H1 (cell line): ENCODE measurements around the gene NCBP1. TPM values are rescaled to one million over a fixed set of nuclear protein-coding genes. Genes with fewer than 3 reads are reported as not detected.

ENCODE experiments used
- CTCF ChIA-PET: fragments of 300-600 bp; sonication (Branson Sonifier 250); formaldehyde crosslinking; loops from one replicate; lab custom pipeline; 2021; ENCODE audit not compliant: partially characterized antibody; lab: Charles Lee
- POLR2A ChIA-PET: fragments of 300-600 bp; sonication (Branson Sonifier 250); formaldehyde crosslinking; loops from one replicate; lab custom pipeline; 2021; ENCODE audit warnings: inconsistent platforms; ENCODE audit not compliant: partially characterized antibody; lab: Charles Lee
- DNase-seq, 2 experiments: peaks; one replicate each; pipeline versions ENCODE4 v3.0.0 to v3.0.0-alpha.2; 2010 to 2022; ENCODE audit warnings: low spot score in 2 of 2, low read depth in 1 of 2, mixed read lengths in 1 of 2
- FAIRE-seq: peaks from 2 replicates; lab custom pipeline; 2011; peaks lifted over from hg19 to GRCh38; lab: Jason Lieb, UNC
- H2AFZ ChIP-seq: 2 replicates; pipeline ENCODE4 v1.8.1; 2012; ENCODE audit warnings: low read length, inconsistent platforms
- H2AK5ac ChIP-seq: 2 replicates; pipeline ENCODE4 v1.6.1; 2013; ENCODE audit warnings: low read depth, low read length
- H2BK120ac ChIP-seq: replicated peaks from 2 replicates; pipeline ENCODE3; 2013; ENCODE audit warnings: low read depth, low read length, inconsistent platforms
- H2BK12ac ChIP-seq: 2 replicates; pipeline ENCODE4 v1.6.1; 2013; ENCODE audit warnings: low read depth, low read length
- H2BK15ac ChIP-seq: 2 replicates; pipeline ENCODE4 v1.6.1; 2013; ENCODE audit warnings: low read length
- H2BK20ac ChIP-seq: 2 replicates; pipeline ENCODE4 v1.6.1; 2013; ENCODE audit warnings: low read length
- H2BK5ac ChIP-seq: 2 replicates; pipeline ENCODE4 v1.6.1; 2013; ENCODE audit warnings: low read depth, low read length
- H3K14ac ChIP-seq: 2 replicates; pipeline ENCODE4 v1.6.1; 2013; ENCODE audit warnings: inconsistent platforms; ENCODE audit not compliant: insufficient read length
- H3K18ac ChIP-seq: 2 replicates; pipeline ENCODE4 v1.6.1; 2013; ENCODE audit warnings: low read length; ENCODE audit errors: extremely low read depth
- H3K23ac ChIP-seq: 2 replicates; pipeline ENCODE4 v1.6.1; 2013; ENCODE audit warnings: inconsistent platforms; ENCODE audit not compliant: insufficient read length
- H3K23me2 ChIP-seq: 2 replicates; pipeline ENCODE4 v1.6.1; 2013; ENCODE audit warnings: low read depth, low read length
- H3K27ac ChIP-seq: 2 replicates; pipeline ENCODE4 v1.6.1; 2011; ENCODE audit warnings: low read depth, low read length, inconsistent platforms
- H3K27me3 ChIP-seq, 4 experiments: replicated peaks in 1 of 4; 1 replicate in 1 of 4; 2 replicates in 3 of 4; pipeline versions ENCODE4 v1.6.1 to v1.8.1; 2011 to 2013; ENCODE audit warnings: low read length in 3 of 4, mild to moderate bottlenecking in 3 of 4, inconsistent platforms in 2 of 4, mixed read lengths in 2 of 4, moderate library complexity in 1 of 4; ENCODE audit not compliant: control insufficient read depth in 3 of 4, insufficient read depth in 3 of 4; ENCODE audit errors: extremely low read depth in 1 of 4
- H3K36me3 ChIP-seq, 4 experiments: 2 replicates each; pipeline versions ENCODE4 v1.6.1 to v1.8.1; 2011 to 2013; ENCODE audit warnings: mild to moderate bottlenecking in 4 of 4, low read length in 3 of 4, moderate library complexity in 2 of 4, control low read depth in 1 of 4, inconsistent platforms in 1 of 4; ENCODE audit not compliant: insufficient read depth in 4 of 4, control insufficient read depth in 2 of 4
- H3K4ac ChIP-seq: replicated peaks from 2 replicates; pipeline ENCODE3; 2013; ENCODE audit warnings: low read length, low read depth, mixed read lengths, inconsistent platforms; ENCODE audit not compliant: insufficient read length
- H3K4me1 ChIP-seq, 4 experiments: replicated peaks in 1 of 4; 1 replicate in 1 of 4; 2 replicates in 3 of 4; pipeline versions ENCODE4 v1.6.1 to v1.8.1; 2011 to 2013; ENCODE audit warnings: low read length in 3 of 4, inconsistent platforms in 2 of 4, mixed read lengths in 1 of 4; ENCODE audit not compliant: insufficient read depth in 4 of 4, control insufficient read depth in 3 of 4
- H3K4me2 ChIP-seq, 2 experiments: 2 replicates each; pipeline versions ENCODE4 v1.6.1 to v1.8.1; 2011 to 2013; ENCODE audit warnings: low read depth in 2 of 2, low read length in 2 of 2, control low read depth in 1 of 2, inconsistent platforms in 1 of 2, mild to moderate bottlenecking in 1 of 2; ENCODE audit not compliant: insufficient read depth in 1 of 2
- H3K4me3 ChIP-seq, 4 experiments: fragments of 200-600, 300-600 bp in 1 of 4; sonication (generic), shearing (Covaris generic), sonication (Bioruptor Twin) in 1 of 4; 2 replicates each; pipeline versions ENCODE4 v1.5.1 to v1.8.1; 2011 to 2016; ENCODE audit warnings: low read length in 4 of 4, low read depth in 3 of 4, control low read depth in 2 of 4, inconsistent platforms in 2 of 4, mild to moderate bottlenecking in 2 of 4, mixed read lengths in 1 of 4, moderate library complexity in 1 of 4; ENCODE audit not compliant: insufficient read depth in 2 of 4; ENCODE audit errors: extremely low read depth in 1 of 4
- H3K56ac ChIP-seq: replicated peaks from 2 replicates; pipeline ENCODE3; 2013; ENCODE audit warnings: low read depth, mild to moderate bottlenecking, mixed read lengths, low read length, inconsistent platforms; ENCODE audit not compliant: insufficient read length
- H3K79me1 ChIP-seq: 2 replicates; pipeline ENCODE4 v1.6.1; 2013; ENCODE audit warnings: low read depth, low read length, control low read depth
- H3K79me2 ChIP-seq, 2 experiments: 2 replicates each; pipeline versions ENCODE4 v1.6.1 to v1.8.1; 2012 to 2013; ENCODE audit warnings: low read length in 2 of 2, mild to moderate bottlenecking in 2 of 2, inconsistent platforms in 1 of 2; ENCODE audit not compliant: insufficient read depth in 2 of 2, control insufficient read depth in 1 of 2
- H3K9ac ChIP-seq, 4 experiments: replicated peaks in 1 of 4; 1 replicate in 1 of 4; 2 replicates in 3 of 4; pipeline versions ENCODE4 v1.6.1 to v1.8.1; 2011 to 2013; ENCODE audit warnings: low read depth in 3 of 4, low read length in 3 of 4, control low read depth in 2 of 4, mild to moderate bottlenecking in 2 of 4, moderate library complexity in 2 of 4, inconsistent platforms in 1 of 4; ENCODE audit errors: extremely low read depth in 1 of 4
- H3K9me3 ChIP-seq, 2 experiments: 2 replicates each; pipeline versions ENCODE4 v1.6.1 to v1.8.1; 2012 to 2013; ENCODE audit warnings: mild to moderate bottlenecking in 2 of 2, moderate library complexity in 2 of 2, control low read depth in 1 of 2, inconsistent platforms in 1 of 2, low read depth in 1 of 2, low read length in 1 of 2, mixed read lengths in 1 of 2; ENCODE audit not compliant: insufficient read depth in 2 of 2
- H4K20me1 ChIP-seq, 2 experiments: replicated peaks in 1 of 2; 2 replicates each; pipeline versions ENCODE3 to v1.8.1; 2011 to 2013; ENCODE audit warnings: inconsistent platforms in 2 of 2, low read length in 2 of 2, mild to moderate bottlenecking in 1 of 2; ENCODE audit not compliant: insufficient read depth in 2 of 2, control insufficient read depth in 1 of 2
- H4K5ac ChIP-seq: 2 replicates; pipeline ENCODE4 v1.6.1; 2013; ENCODE audit warnings: low read length, low read depth, mixed read lengths, inconsistent platforms; ENCODE audit not compliant: insufficient read length
- H4K8ac ChIP-seq: 2 replicates; pipeline ENCODE4 v1.8.0; 2013; ENCODE audit warnings: mild to moderate bottlenecking, moderate library complexity, low read length, inconsistent platforms; ENCODE audit not compliant: insufficient read depth; ENCODE audit errors: extremely low read depth
- H4K91ac ChIP-seq: replicated peaks from 2 replicates; pipeline ENCODE3; 2013; ENCODE audit warnings: low read length, mixed read lengths, inconsistent platforms; ENCODE audit not compliant: insufficient read length
- CEBPB ChIP-seq: IDR thresholded peaks from 2 replicates; pipeline ENCODE4 v1.6.1; 2012; ENCODE audit warnings: low read depth, low read length
- polyA plus RNA-seq, 7 experiments: library from polyadenylated mRNA; depleted of rRNA in 3 of 7; stranded (reverse) in 5 of 7; unstranded in 2 of 7; fragments of >200 nt in 5 of 7; fragments of 200-250 nt in 2 of 7; gene quantifications; 1 replicate in 5 of 7; 2 replicates in 1 of 7; 4 replicates in 1 of 7; pipeline versions ENCODE4 v1.2.1 to v1.2.3, GENCODE V29; 2011 to 2013; ENCODE audit warnings: missing spikeins in 2 of 7, mixed read lengths in 2 of 7
- total RNA-seq: library from RNA; stranded (reverse); fragmentation: NEBNext Ultra II Directional; extraction: Animal tissue kit (Norgen Biotek cat#: 25700); gene quantifications from 2 replicates; pipeline ENCODE4 v1.2.1, GENCODE V29; 2021
- TF ChIP-seq, protein P1 (sequence below), 3 experiments: IDR thresholded peaks; 1 replicate in 2 of 3; 2 replicates in 1 of 3; pipeline versions ENCODE4 v1.5.1 to v1.6.1; 2011; ENCODE audit warnings: low read length in 3 of 3, mild to moderate bottlenecking in 3 of 3, inconsistent platforms in 2 of 3, low read depth in 1 of 3, moderate library complexity in 1 of 3; ENCODE audit not compliant: insufficient read depth in 1 of 3; ENCODE audit errors: control extremely low read depth in 1 of 3

Gene NCBP1
- total and polyA plus RNA-seq, 2 of the 8 experiments (the other 6 are each of a cell fraction or from before 2014, with no cell fraction given) = 14.7 to 54.0 TPM

DNA sequence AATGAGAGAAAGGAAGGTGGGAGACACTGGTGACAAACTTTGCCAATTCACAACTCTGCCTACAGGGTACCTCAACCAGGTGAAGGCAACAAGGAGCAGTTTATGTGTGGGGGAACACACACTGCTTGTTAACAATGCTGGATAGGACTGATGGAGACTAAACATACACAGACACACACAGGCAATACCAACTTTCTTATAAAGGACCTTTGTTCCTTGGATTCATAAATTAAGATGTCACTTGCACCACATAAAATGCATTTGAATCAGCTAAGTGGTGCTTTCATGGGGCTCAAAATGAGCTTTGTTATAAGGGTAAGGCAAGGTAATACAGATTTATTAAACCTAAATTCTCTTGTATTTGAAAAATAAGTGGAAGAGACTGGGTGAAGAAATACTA is 4.5 kb upstream of the NCBP1 start:
- H4K20me1 ChIP-seq = peaks cover 3 to 5% of the 10 kb centered on the region in 2 experiments

More for the DNA sequence above, 4.5 kb upstream of the NCBP1 start:
- Histone ChIP-seq H3K4me2 (peak overlapping the region in 1 of 2 experiments; percentile 29; a peak in 1 of 4 replicates), H3K4ac (no peak overlapping the region), H3K18ac (no peak overlapping the region), H3K79me2 (peaks cover 9 to 56% of the 10 kb centered on the region in 2 experiments)
- TF ChIP-seq, protein P1, sequence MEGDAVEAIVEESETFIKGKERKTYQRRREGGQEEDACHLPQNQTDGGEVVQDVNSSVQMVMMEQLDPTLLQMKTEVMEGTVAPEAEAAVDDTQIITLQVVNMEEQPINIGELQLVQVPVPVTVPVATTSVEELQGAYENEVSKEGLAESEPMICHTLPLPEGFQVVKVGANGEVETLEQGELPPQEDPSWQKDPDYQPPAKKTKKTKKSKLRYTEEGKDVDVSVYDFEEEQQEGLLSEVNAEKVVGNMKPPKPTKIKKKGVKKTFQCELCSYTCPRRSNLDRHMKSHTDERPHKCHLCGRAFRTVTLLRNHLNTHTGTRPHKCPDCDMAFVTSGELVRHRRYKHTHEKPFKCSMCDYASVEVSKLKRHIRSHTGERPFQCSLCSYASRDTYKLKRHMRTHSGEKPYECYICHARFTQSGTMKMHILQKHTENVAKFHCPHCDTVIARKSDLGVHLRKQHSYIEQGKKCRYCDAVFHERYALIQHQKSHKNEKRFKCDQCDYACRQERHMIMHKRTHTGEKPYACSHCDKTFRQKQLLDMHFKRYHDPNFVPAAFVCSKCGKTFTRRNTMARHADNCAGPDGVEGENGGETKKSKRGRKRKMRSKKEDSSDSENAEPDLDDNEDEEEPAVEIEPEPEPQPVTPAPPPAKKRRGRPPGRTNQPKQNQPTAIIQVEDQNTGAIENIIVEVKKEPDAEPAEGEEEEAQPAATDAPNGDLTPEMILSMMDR (IDR thresholded peaks at IDR 0.05; ENCODE audit: control extremely low read depth in 1 of 3, insufficient read depth in 1 of 3, low read depth in 1 of 3, low read length in 3 of 3) = peak in 1 of 3 experiments; percentile 13; a peak in 1 of 4 replicates
- TF ChIP-seq CEBPB = no peak
- TF ChIP-seq, all 59 proteins: peak for 1
- Histone ChIP-seq H4K8ac (no peak overlapping the region), H2BK15ac (no peak overlapping the region), H3K27ac (no peak overlapping the region), H2BK5ac (no peak overlapping the region), H3K23ac (no peak overlapping the region), H3K9me3 (no peaks in the 10 kb centered on the region), H2BK120ac (no peak overlapping the region), H3K79me1 (peaks cover 8% of the 10 kb centered on the region; the same call in 1 of the 2 replicates), H3K56ac (no peak overlapping the region), H3K4me1 (peaks cover 0 to 11% (median 4%) of the 10 kb centered on the region in 4 experiments; a peak in 3 of 7 replicates), H4K5ac (no peak overlapping the region), H2BK12ac (no peak overlapping the region), H3K27me3 (no peaks in the 10 kb centered on the region), H3K9ac (no peak overlapping the region), H2BK20ac (no peak overlapping the region), H3K23me2 (peaks cover 2% of the 10 kb centered on the region; the same call in 1 of the 2 replicates), H3K4me3 (no peak overlapping the region), H2AK5ac (no peak overlapping the region), H4K91ac (no peak overlapping the region), H3K36me3 (peaks cover 0 to 22% (median 11%) of the 10 kb centered on the region in 4 experiments; a peak in 7 of 8 replicates), H3K14ac (no peak overlapping the region), H2AFZ (no peak overlapping the region)
- no peak for DNase-seq
- no peak for FAIRE-seq
- ChIA-PET POLR2A (interaction anchor here (1.4 to 2.2 kb wide), 2 partner anchors 10 to 13 kb away, joined by 3 to 6 read pairs; no protein-coding TSS in a partner anchor), CTCF (interaction anchor here (0.6 to 4.0 kb wide), 7 partner anchors 14 to 414 kb away, joined by 3 to 28 read pairs (median 4); no protein-coding TSS in a partner anchor)
